Measurements from ENCODE around the gene AGR3. TPM values are rescaled to one million over a fixed set of nuclear protein-coding genes. Genes with fewer than 3 reads are reported as not detected.
A peak's percentile ranks its signal among the peaks of the same experiment; 100 is the strongest.

AGR3 gene
- total and polyA plus RNA-seq, 2 donors (not counting 3 experiments of a cell fraction or from before 2014, with no cell fraction given) = not detected

DNA sequence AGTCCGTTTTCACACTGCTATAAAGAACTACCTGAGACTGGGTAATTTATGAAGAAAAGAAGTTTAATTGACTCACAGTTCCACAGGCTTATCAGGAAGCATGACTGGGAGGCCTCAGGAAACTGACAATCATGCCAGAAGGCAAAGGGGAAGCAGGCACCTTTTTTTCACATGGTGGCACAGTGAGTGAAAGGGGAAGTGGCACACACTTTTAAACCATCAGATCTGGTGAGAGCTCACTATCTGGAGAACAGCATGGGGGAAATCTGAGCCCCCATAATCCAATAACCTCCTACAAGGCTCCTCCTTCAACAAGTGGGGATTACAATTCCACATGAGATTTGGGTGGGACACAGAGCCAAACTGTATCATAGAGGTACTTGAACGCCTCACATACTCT lies 30.0 kb downstream of the AGR3 start:
- Histone ChIP-seq H3K4me2 (ENCODE audit: insufficient read depth, low read length) (no peak overlapping the region), H3K36me3 (ENCODE audit: control insufficient read depth in 2 of 2, extremely low read depth in 1 of 2, insufficient read depth in 2 of 2, low read length in 2 of 2) (no peaks in the 10 kb centered on the region), H3K27me3 (ENCODE audit: control insufficient read depth in 2 of 2, insufficient read depth in 2 of 2, low read length in 2 of 2) (no peaks in the 10 kb centered on the region), H3K4me3 (replicated peaks in 1 of 3; ENCODE audit: insufficient read depth in 1 of 3, low read depth in 1 of 3, low read length in 3 of 3) (no peak overlapping the region), H3K9ac (replicated peaks; ENCODE audit: extremely low read depth, insufficient read depth, low read length) (no peak overlapping the region), H3K9me1 (replicated peaks; ENCODE audit: control insufficient read depth, extremely low read depth, insufficient read depth, low read length) (no peaks in the 10 kb centered on the region), H3K9me3 (replicated peaks; ENCODE audit: control insufficient read depth, insufficient read depth, low read length) (no peaks in the 10 kb centered on the region), H3K27ac (ENCODE audit: insufficient read depth, low read depth, low read length) (no peak overlapping the region), H3K79me2 (ENCODE audit: control insufficient read depth, insufficient read depth, low read length) (no peaks in the 10 kb centered on the region), H3K4me1 (ENCODE audit: control insufficient read depth, extremely low read depth, insufficient read depth, low read length) (peaks cover 10% of the 10 kb centered on the region), H2AFZ (ENCODE audit: low read depth, low read length) (peak overlapping the region; percentile 21), H4K20me1 (replicated peaks; ENCODE audit: control insufficient read depth, extremely low read depth, insufficient read depth, low read length) (no peaks in the 10 kb centered on the region)
- CTCF ChIA-PET = no interaction called here
- no TSS peak for BruUV-seq (replicated peaks)
- TF ChIP-seq JUN (IDR thresholded peaks at IDR 0.05; ENCODE audit: borderline replicate concordance, insufficient read depth, insufficient read length, low read depth) (no peak), FOS (IDR thresholded peaks at IDR 0.05; ENCODE audit: borderline replicate concordance, insufficient read depth, low read length) (peak; percentile 54), GATA2 (IDR thresholded peaks at IDR 0.05; ENCODE audit: insufficient read depth, insufficient read length, low read depth, low read length) (peak; percentile 37)
- POLR2A ChIA-PET = no interaction called here
- peak; percentile 94 for FAIRE-seq
- intact Hi-C loops (cut with micrococcal nuclease) (no loop called here), dilution Hi-C loops (cut with MboI; ENCODE audit: extremely low pct_ligation_motif_present, low sequenced_read_pairs) (no loop called here)
- peak; percentile 67 for DNase-seq (ENCODE audit: low read depth, low spot score)

DNA sequence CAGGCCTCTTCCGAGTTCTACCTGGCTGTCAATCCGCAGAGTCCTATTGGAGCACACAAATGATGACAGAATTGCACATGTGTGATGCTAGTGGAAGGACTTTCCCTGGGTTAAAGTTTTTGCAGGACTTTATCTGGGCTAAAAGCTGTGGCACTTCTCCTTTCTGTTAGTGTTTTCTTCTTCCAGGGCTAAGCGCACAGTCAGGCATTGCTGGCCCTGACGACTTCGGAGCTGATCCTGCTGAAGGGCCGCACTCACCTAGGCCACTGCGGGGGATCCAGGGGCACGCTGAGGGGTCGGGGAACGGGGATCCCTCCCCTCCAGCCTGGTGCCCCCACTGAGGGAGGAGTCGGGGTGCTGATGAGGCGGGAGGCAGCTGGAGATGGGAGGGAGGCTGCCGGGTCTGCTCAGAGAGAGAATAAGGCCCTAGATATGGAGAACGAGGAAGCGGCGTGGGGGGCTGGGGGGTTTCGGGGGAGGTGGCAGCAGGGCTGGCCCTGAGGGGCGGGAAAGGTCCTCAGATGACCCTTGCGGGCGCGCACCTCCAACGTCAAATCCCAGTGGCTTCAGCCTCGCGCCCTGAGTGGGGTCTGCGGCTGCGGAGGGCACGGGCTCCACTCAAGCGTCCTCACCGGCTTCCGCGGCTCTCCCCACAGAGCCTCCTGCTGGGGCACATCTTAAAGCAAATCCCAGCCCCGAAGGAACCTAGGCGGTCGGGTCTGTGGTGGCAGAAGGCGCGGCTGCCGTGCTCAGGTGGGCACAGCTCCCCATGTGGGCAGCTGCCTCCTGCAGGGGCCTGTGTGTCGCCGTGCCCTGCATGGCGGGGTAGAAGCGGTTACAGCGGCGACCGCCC lies 30.9 kb downstream of the AGR3 start:
- H4K20me1 ChIP-seq (replicated peaks; ENCODE audit: control insufficient read depth, extremely low read depth, insufficient read depth, low read length) = no peaks in the 10 kb centered on the region
- no peak for FAIRE-seq
- TF ChIP-seq, protein P1, sequence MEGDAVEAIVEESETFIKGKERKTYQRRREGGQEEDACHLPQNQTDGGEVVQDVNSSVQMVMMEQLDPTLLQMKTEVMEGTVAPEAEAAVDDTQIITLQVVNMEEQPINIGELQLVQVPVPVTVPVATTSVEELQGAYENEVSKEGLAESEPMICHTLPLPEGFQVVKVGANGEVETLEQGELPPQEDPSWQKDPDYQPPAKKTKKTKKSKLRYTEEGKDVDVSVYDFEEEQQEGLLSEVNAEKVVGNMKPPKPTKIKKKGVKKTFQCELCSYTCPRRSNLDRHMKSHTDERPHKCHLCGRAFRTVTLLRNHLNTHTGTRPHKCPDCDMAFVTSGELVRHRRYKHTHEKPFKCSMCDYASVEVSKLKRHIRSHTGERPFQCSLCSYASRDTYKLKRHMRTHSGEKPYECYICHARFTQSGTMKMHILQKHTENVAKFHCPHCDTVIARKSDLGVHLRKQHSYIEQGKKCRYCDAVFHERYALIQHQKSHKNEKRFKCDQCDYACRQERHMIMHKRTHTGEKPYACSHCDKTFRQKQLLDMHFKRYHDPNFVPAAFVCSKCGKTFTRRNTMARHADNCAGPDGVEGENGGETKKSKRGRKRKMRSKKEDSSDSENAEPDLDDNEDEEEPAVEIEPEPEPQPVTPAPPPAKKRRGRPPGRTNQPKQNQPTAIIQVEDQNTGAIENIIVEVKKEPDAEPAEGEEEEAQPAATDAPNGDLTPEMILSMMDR (IDR thresholded peaks at IDR 0.05; ENCODE audit: extremely low read depth in 1 of 2, insufficient read depth in 1 of 2, low read depth in 1 of 2, low read length in 2 of 2) = no peak
- TF ChIP-seq JUN (IDR thresholded peaks at IDR 0.05; ENCODE audit: borderline replicate concordance, insufficient read depth, insufficient read length, low read depth) = no peak
- TF ChIP-seq EZH2 (IDR thresholded peaks at IDR 0.05; ENCODE audit: borderline replicate concordance, low read depth, low read length, severe bottlenecking) = no peak
- TF ChIP-seq, protein P2, sequence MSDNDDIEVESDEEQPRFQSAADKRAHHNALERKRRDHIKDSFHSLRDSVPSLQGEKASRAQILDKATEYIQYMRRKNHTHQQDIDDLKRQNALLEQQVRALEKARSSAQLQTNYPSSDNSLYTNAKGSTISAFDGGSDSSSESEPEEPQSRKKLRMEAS (IDR thresholded peaks at IDR 0.05; ENCODE audit: insufficient read depth, insufficient read length) = no peak
- no peak for TF ChIP-seq GATA2 (IDR thresholded peaks at IDR 0.05; ENCODE audit: insufficient read depth, insufficient read length, low read depth, low read length)
- no peak for TF ChIP-seq POLR2A (IDR thresholded peaks at IDR 0.05; ENCODE audit: low read depth, low read length)
- TF ChIP-seq POLR2AphosphoS5 (IDR thresholded peaks at IDR 0.05; ENCODE audit: insufficient read depth, low read depth, low read length) = no peak
- TF ChIP-seq FOS (IDR thresholded peaks at IDR 0.05; ENCODE audit: borderline replicate concordance, insufficient read depth, low read length) = no peak
- no peak for TF ChIP-seq MYC (IDR thresholded peaks at IDR 0.05; ENCODE audit: low read depth, low read length)
- ChIA-PET POLR2A (no interaction called here), CTCF (interaction anchor here (0.7 to 1.7 kb wide), 3 partner anchors 10 to 155 kb away, joined by 3 to 5 read pairs (median 5); no protein-coding TSS in a partner anchor)
- H3K36me3 ChIP-seq (ENCODE audit: control insufficient read depth in 2 of 2, extremely low read depth in 1 of 2, insufficient read depth in 2 of 2, low read length in 2 of 2) = no peaks in the 10 kb centered on the region
- no peak overlapping the region for H3K27ac ChIP-seq (ENCODE audit: insufficient read depth, low read depth, low read length)
- dilution Hi-C loops (cut with MboI; ENCODE audit: extremely low pct_ligation_motif_present, low sequenced_read_pairs) = no loop called here
- no peak for DNase-seq (ENCODE audit: low read depth, low spot score)
- BruUV-seq (replicated peaks) = no TSS peak
- no peak overlapping the region for H3K4me2 ChIP-seq (ENCODE audit: insufficient read depth, low read length)
- H3K4me1 ChIP-seq (ENCODE audit: control insufficient read depth, extremely low read depth, insufficient read depth, low read length) = peaks cover 10% of the 10 kb centered on the region
- H3K4me3 ChIP-seq (replicated peaks in 1 of 3; ENCODE audit: insufficient read depth in 1 of 3, low read depth in 1 of 3, low read length in 3 of 3) = no peak overlapping the region
- H3K79me2 ChIP-seq (ENCODE audit: control insufficient read depth, insufficient read depth, low read length) = no peaks in the 10 kb centered on the region
- no peaks in the 10 kb centered on the region for H3K27me3 ChIP-seq (ENCODE audit: control insufficient read depth in 2 of 2, insufficient read depth in 2 of 2, low read length in 2 of 2)
- peak overlapping the region; percentile 79 for H2AFZ ChIP-seq (ENCODE audit: low read depth, low read length)
- H3K9me3 ChIP-seq (replicated peaks; ENCODE audit: control insufficient read depth, insufficient read depth, low read length) = no peaks in the 10 kb centered on the region
- H3K9me1 ChIP-seq (replicated peaks; ENCODE audit: control insufficient read depth, extremely low read depth, insufficient read depth, low read length) = no peaks in the 10 kb centered on the region
- intact Hi-C loops (cut with micrococcal nuclease) = no loop called here
- H3K9ac ChIP-seq (replicated peaks; ENCODE audit: extremely low read depth, insufficient read depth, low read length) = no peak overlapping the region

Measured in endothelial cell of umbilical vein (primary cell).